Activated naive CD4-positive, alpha-beta T cell treated with anti-CD3 and anti-CD28 coated beads, Interleukin-2, amount 10 ng/mL, durations not matched to agents 7 days and 5 days (primary cell): ENCODE results near the gene BOC.
"Not testable (repeated sequence)": the region's sequence is repeated elsewhere in the genome, so short reads cannot be mapped to it uniquely, and the experiment has no call there.

Experiments used
- CTCF ChIA-PET: fragments of 350-600 bp; sonication (Branson Sonifier 250); formaldehyde crosslinking; loops from one replicate; lab custom pipeline; 2021; ENCODE audit warnings: antibody characterized with exemption; lab: Charles Lee
- DNase-seq: peaks from one replicate; pipeline ENCODE4 v3.0.0-alpha.2; 2020
- H3K27ac Mint-ChIP-seq: one replicate; pipeline ENCODE4 v1.8.0; 2021; ENCODE audit warnings: mild to moderate bottlenecking, moderate library complexity, mixed read lengths
- H3K27me3 Mint-ChIP-seq: one replicate; pipeline ENCODE4 v1.8.0; 2021; ENCODE audit warnings: mild to moderate bottlenecking, mixed read lengths
- H3K36me3 Mint-ChIP-seq: one replicate; pipeline ENCODE4 v1.8.0; 2021; ENCODE audit warnings: mixed read lengths
- H3K4me1 Mint-ChIP-seq: one replicate; pipeline ENCODE4 v1.8.0; 2021; ENCODE audit warnings: mixed read lengths
- H3K4me3 Mint-ChIP-seq: one replicate; pipeline ENCODE4 v1.8.0; 2021; ENCODE audit warnings: mild to moderate bottlenecking, moderate library complexity, mixed read lengths
- H3K9me3 Mint-ChIP-seq: one replicate; pipeline ENCODE4 v1.8.0; 2021; ENCODE audit warnings: mixed read lengths

BOC gene

GRCh38 chr3:113211330-113212149 is at the start of gene BOC:
Gene BOC (plus strand): TSS chr3:113211557. CDS start chr3:113249803, 38,246 bp downstream.
- no peaks in the 10 kb centered on the region for H3K36me3 Mint-ChIP-seq
- H3K4me3 Mint-ChIP-seq, result peak within 1 kb of the TSS; percentile 68
- H3K4me1 Mint-ChIP-seq, result peaks cover 13% of the 10 kb centered on the region
- DNase-seq, result no peak
- CTCF ChIA-PET, result no interaction called here
- no peaks in the 10 kb centered on the region for H3K9me3 Mint-ChIP-seq
- H3K27me3 Mint-ChIP-seq, result peaks cover 73% of the 10 kb centered on the region
- no peak within 1 kb of the TSS for H3K27ac Mint-ChIP-seq

GRCh38 chr3:113161661-113162060 is 49.7 kb upstream of the BOC start:
- DNase-seq, result no peak
- CTCF ChIA-PET, result no interaction called here
- no peak overlapping the region for H3K27ac Mint-ChIP-seq
- no peak overlapping the region for H3K4me3 Mint-ChIP-seq
- no peaks in the 10 kb centered on the region for H3K4me1 Mint-ChIP-seq
- H3K36me3 Mint-ChIP-seq, result no peaks in the 10 kb centered on the region
- peaks cover 10% of the 10 kb centered on the region for H3K27me3 Mint-ChIP-seq
- H3K9me3 Mint-ChIP-seq, result no peaks in the 10 kb centered on the region

GRCh38 chr3:113163152-113163551 is 48.2 kb upstream of the BOC start:
- peaks cover 10% of the 10 kb centered on the region for H3K27me3 Mint-ChIP-seq
- H3K4me1 Mint-ChIP-seq, result no peaks in the 10 kb centered on the region
- H3K9me3 Mint-ChIP-seq, result no peaks in the 10 kb centered on the region
- H3K27ac Mint-ChIP-seq, result no peak overlapping the region
- CTCF ChIA-PET, result no interaction called here
- H3K36me3 Mint-ChIP-seq, result no peaks in the 10 kb centered on the region
- no peak overlapping the region for H3K4me3 Mint-ChIP-seq
- DNase-seq, result no peak

GRCh38 chr3:113165841-113166240 is 45.5 kb upstream of the BOC start:
- Mint-ChIP-seq H3K4me1 (no peaks in the 10 kb centered on the region), H3K27me3 (peaks cover 10% of the 10 kb centered on the region), H3K4me3 (no peak overlapping the region), H3K36me3 (no peaks in the 10 kb centered on the region), H3K9me3 (no peaks in the 10 kb centered on the region), H3K27ac (no peak overlapping the region)
- no peak for DNase-seq
- CTCF ChIA-PET, result no interaction called here

GRCh38 chr3:113166357-113166718 is 45.0 kb upstream of the BOC start:
- Mint-ChIP-seq H3K27ac (no peak overlapping the region), H3K4me3 (no peak overlapping the region), H3K9me3 (no peaks in the 10 kb centered on the region), H3K27me3 (peaks cover 9% of the 10 kb centered on the region), H3K4me1 (no peaks in the 10 kb centered on the region), H3K36me3 (no peaks in the 10 kb centered on the region)
- no peak for DNase-seq
- CTCF ChIA-PET, result no interaction called here

GRCh38 chr3:113166719-113167492 is 44.5 kb upstream of the BOC start:
- DNase-seq, result no peak
- H3K4me1 Mint-ChIP-seq, result no peaks in the 10 kb centered on the region
- peaks cover 6% of the 10 kb centered on the region for H3K27me3 Mint-ChIP-seq
- H3K36me3 Mint-ChIP-seq, result no peaks in the 10 kb centered on the region
- H3K9me3 Mint-ChIP-seq, result no peaks in the 10 kb centered on the region
- H3K27ac Mint-ChIP-seq, result no peak overlapping the region
- CTCF ChIA-PET, result no interaction called here
- no peak overlapping the region for H3K4me3 Mint-ChIP-seq

- H3K27ac Mint-ChIP-seq, result no peak overlapping the region
- no peaks in the 10 kb centered on the region for H3K9me3 Mint-ChIP-seq
- H3K27me3 Mint-ChIP-seq, result peaks cover 6% of the 10 kb centered on the region
- no peaks in the 10 kb centered on the region for H3K4me1 Mint-ChIP-seq
- CTCF ChIA-PET, result no interaction called here
- no peak overlapping the region for H3K4me3 Mint-ChIP-seq
- DNase-seq, result no peak
- H3K36me3 Mint-ChIP-seq, result no peaks in the 10 kb centered on the region
These were observed 43.2 kb upstream of the BOC start for GRCh38 chr3:113167825-113168801.

- Mint-ChIP-seq H3K4me3 (no peak overlapping the region), H3K9me3 (no peaks in the 10 kb centered on the region), H3K36me3 (no peaks in the 10 kb centered on the region), H3K27ac (no peak overlapping the region), H3K27me3 (peaks cover 4% of the 10 kb centered on the region), H3K4me1 (no peaks in the 10 kb centered on the region)
- DNase-seq, result no peak
- CTCF ChIA-PET, result no interaction called here
These were observed 41.4 kb upstream of the BOC start for GRCh38 chr3:113169891-113170452.

GRCh38 chr3:113170771-113171170 is 40.6 kb upstream of the BOC start:
- CTCF ChIA-PET, result no interaction called here
- no peak for DNase-seq
- Mint-ChIP-seq H3K36me3 (no peaks in the 10 kb centered on the region), H3K4me1 (no peaks in the 10 kb centered on the region), H3K27ac (no peak overlapping the region), H3K27me3 (no peaks in the 10 kb centered on the region), H3K9me3 (no peaks in the 10 kb centered on the region), H3K4me3 (no peak overlapping the region)

- H3K27me3 Mint-ChIP-seq, H3K36me3 Mint-ChIP-seq, DNase-seq, H3K4me3 Mint-ChIP-seq, H3K4me1 Mint-ChIP-seq, H3K9me3 Mint-ChIP-seq, H3K27ac Mint-ChIP-seq, CTCF ChIA-PET: not testable (repeated sequence)
These were observed 39.6 kb upstream of the BOC start for GRCh38 chr3:113171675-113172300.

GRCh38 chr3:113173102-113173501 is 38.3 kb upstream of the BOC start:
- Mint-ChIP-seq H3K4me3 (no peak overlapping the region), H3K27ac (no peak overlapping the region), H3K36me3 (no peaks in the 10 kb centered on the region), H3K4me1 (no peaks in the 10 kb centered on the region), H3K27me3 (no peaks in the 10 kb centered on the region), H3K9me3 (no peaks in the 10 kb centered on the region)
- DNase-seq, result no peak
- CTCF ChIA-PET, result no interaction called here

- CTCF ChIA-PET, result no interaction called here
- Mint-ChIP-seq H3K27ac (no peak overlapping the region), H3K36me3 (no peaks in the 10 kb centered on the region), H3K9me3 (no peaks in the 10 kb centered on the region), H3K4me3 (no peak overlapping the region), H3K4me1 (no peaks in the 10 kb centered on the region), H3K27me3 (no peaks in the 10 kb centered on the region)
- no peak for DNase-seq
These were observed 37.1 kb upstream of the BOC start for GRCh38 chr3:113174304-113174703.

- CTCF ChIA-PET, result no interaction called here
- no peaks in the 10 kb centered on the region for H3K9me3 Mint-ChIP-seq
- no peak overlapping the region for H3K4me3 Mint-ChIP-seq
- H3K27me3 Mint-ChIP-seq, result no peaks in the 10 kb centered on the region
- no peak overlapping the region for H3K27ac Mint-ChIP-seq
- no peaks in the 10 kb centered on the region for H3K36me3 Mint-ChIP-seq
- no peaks in the 10 kb centered on the region for H3K4me1 Mint-ChIP-seq
- DNase-seq, result no peak
These were observed 36.4 kb upstream of the BOC start for GRCh38 chr3:113174801-113175485.
